ENCODE results near the gene ECE2. TPM values are rescaled to one million over a fixed set of nuclear protein-coding genes. Genes with fewer than 3 reads are reported as not detected.

Gene ECE2
- total and polyA plus RNA-seq, 10 donors = not detected

DNA sequence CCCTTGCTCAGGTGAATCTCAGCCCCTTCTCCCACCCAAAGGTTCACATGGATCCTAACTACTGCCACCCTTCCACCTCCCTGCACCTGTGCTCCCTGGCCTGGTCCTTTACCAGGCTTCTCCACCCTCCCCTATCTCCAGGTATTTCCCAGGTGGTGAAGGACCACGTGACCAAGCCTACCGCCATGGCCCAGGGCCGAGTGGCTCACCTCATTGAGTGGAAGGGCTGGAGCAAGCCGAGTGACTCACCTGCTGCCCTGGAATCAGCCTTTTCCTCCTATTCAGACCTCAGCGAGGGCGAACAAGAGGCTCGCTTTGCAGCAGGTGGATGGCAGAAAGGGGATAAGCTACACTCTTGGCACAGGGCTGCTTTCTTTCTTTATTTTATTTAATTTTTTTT is 66.1 kb downstream of the ECE2 start:
- H3K36me3 ChIP-seq = peaks cover 0 to 48% (median 24%) of the 10 kb centered on the region in 6 donors
- TF ChIP-seq POLR2A (IDR thresholded peaks at IDR 0.05) = no peak
- DNase-seq = no peak

More for the DNA sequence above, 66.1 kb downstream of the ECE2 start:
- H3K4me1 ChIP-seq = peaks cover 4 to 43% (median 26%) of the 10 kb centered on the region in 6 donors
- no peaks in the 10 kb centered on the region for H3K9me3 ChIP-seq
- peaks cover 0 to 5% (median 0%) of the 10 kb centered on the region in 7 donors for H3K27me3 ChIP-seq (replicated peaks in 1 of 7)
- H3K4me3 ChIP-seq = no peak overlapping the region
- H3K27ac ChIP-seq = no peak overlapping the region
- intact Hi-C loops (cut with DNase I; ENCODE audit: low total_unique reads) = no loop called here
- WGBS, 5 donors = 83 to 99% (median 95%) methylated on average over 7 of the region's 7 CpGs

Small RNA genes lying within 50 kb of the gene (microRNA-seq; reads per million reads assigned to microRNA genes)
- gene MIR1224 = 0 to 0.35 (median 0.28) reads per million in 3 donors

Small RNA genes lying within 50 kb of the gene (small RNA-seq; reads per million reads assigned to genes)
- 0.07 to 0.12 (median 0.07) reads per million in 4 donors for gene MIR1224
- gene SNORD66 = 1,583 to 2,395 (median 2,014) reads per million in 4 donors

Other genes with a start within 250 kb of the ECE2 start
- gene HTR3D, start 244.3 kb upstream of the ECE2 start, total RNA-seq = not detected
- gene HTR3D, start 244.3 kb upstream of the ECE2 start, polyA plus RNA-seq = not detected
- not detected for gene HTR3C, start 223.0 kb upstream of the ECE2 start, total RNA-seq
- not detected for gene HTR3C, start 223.0 kb upstream of the ECE2 start, polyA plus RNA-seq
- not detected for gene HTR3E, start 179.0 kb upstream of the ECE2 start, total RNA-seq
- gene HTR3E, start 179.0 kb upstream of the ECE2 start, polyA plus RNA-seq = not detected
- 10 to 100 TPM; 40.4 to 50.7 (median 46.3) TPM for gene EIF2B5, start 140.7 kb upstream of the ECE2 start, total RNA-seq
- gene EIF2B5, start 140.7 kb upstream of the ECE2 start, polyA plus RNA-seq = 10 to 100 TPM; 40.4 to 55.7 (median 52.8) TPM
- gene DVL3, start 120.6 kb upstream of the ECE2 start, total RNA-seq = 10 to 100 TPM; 40.3 to 67.3 (median 54.2) TPM
- 10 to 100 TPM; 12.3 to 28.2 (median 15.8) TPM for gene DVL3, start 120.6 kb upstream of the ECE2 start, polyA plus RNA-seq
- gene AP2M1, start 101.2 kb upstream of the ECE2 start, total RNA-seq = 100 to 1,000 TPM; 192 to 254 (median 204) TPM
- gene AP2M1, start 101.2 kb upstream of the ECE2 start, polyA plus RNA-seq = 100 to 1,000 TPM in 2 of 3 donors, 10 to 100 TPM in 1; 98.7 to 155 (median 137) TPM
- 10 to 100 TPM; 46.4 to 90.7 (median 69.8) TPM for gene ABCF3, start 89.8 kb upstream of the ECE2 start, total RNA-seq
- gene ABCF3, start 89.8 kb upstream of the ECE2 start, polyA plus RNA-seq = 10 to 100 TPM; 35.3 to 67.3 (median 61.2) TPM
- under 1 TPM in 2 of 7 donors, not detected in 5; 0.28 to 0.68 TPM for gene VWA5B2, start 46.4 kb upstream of the ECE2 start, total RNA-seq
- gene VWA5B2, start 46.4 kb upstream of the ECE2 start, polyA plus RNA-seq = under 1 TPM; 0.02 to 0.08 (median 0.03) TPM
- 10 to 100 TPM; 21.1 to 59.0 (median 28.2) TPM for gene ALG3, start 27.1 kb upstream of the ECE2 start, total RNA-seq
- gene ALG3, start 27.1 kb upstream of the ECE2 start, polyA plus RNA-seq = 10 to 100 TPM; 18.7 to 23.9 (median 22.8) TPM
- gene EEF1AKMT4, start 26.4 kb upstream of the ECE2 start, total RNA-seq = 1 to 10 TPM; 1.2 to 5.4 (median 3.0) TPM
- 1 to 10 TPM; 1.6 to 3.7 (median 3.5) TPM for gene EEF1AKMT4, start 26.4 kb upstream of the ECE2 start, polyA plus RNA-seq
- gene CAMK2N2, start 14.5 kb upstream of the ECE2 start, total RNA-seq = under 1 TPM in 1 of 7 donors, not detected in 6; 0.35 TPM
- gene CAMK2N2, start 14.5 kb upstream of the ECE2 start, polyA plus RNA-seq = under 1 TPM in 1 of 3 donors, not detected in 2; 0.08 TPM
- 100 to 1,000 TPM; 130 to 191 (median 142) TPM for gene PSMD2, start 23.2 kb downstream of the ECE2 start, total RNA-seq
- gene PSMD2, start 23.2 kb downstream of the ECE2 start, polyA plus RNA-seq = 10 to 100 TPM; 53.8 to 94.7 (median 62.4) TPM
- 100 to 1,000 TPM; 191 to 294 (median 247) TPM for gene EIF4G1, start 38.6 kb downstream of the ECE2 start, total RNA-seq
- gene EIF4G1, start 38.6 kb downstream of the ECE2 start, polyA plus RNA-seq = 100 to 1,000 TPM in 1 of 3 donors, 10 to 100 TPM in 2; 83.4 to 136 (median 84.2) TPM
- 10 to 100 TPM; 12.9 to 24.6 (median 15.6) TPM for gene FAM131A, start 61.6 kb downstream of the ECE2 start, total RNA-seq
- gene FAM131A, start 61.6 kb downstream of the ECE2 start, polyA plus RNA-seq = 10 to 100 TPM in 1 of 3 donors, 1 to 10 TPM in 2; 6.5 to 12.4 (median 6.8) TPM
- gene CLCN2, start 85.6 kb downstream of the ECE2 start, total RNA-seq = 1 to 10 TPM; 2.8 to 6.4 (median 3.8) TPM
- 1 to 10 TPM; 1.6 to 4.2 (median 2.1) TPM for gene CLCN2, start 85.6 kb downstream of the ECE2 start, polyA plus RNA-seq
- gene POLR2H, start 85.7 kb downstream of the ECE2 start, total RNA-seq = 100 to 1,000 TPM in 1 of 7 donors, 10 to 100 TPM in 6; 42.5 to 109 (median 55.9) TPM
- 100 to 1,000 TPM in 2 of 3 donors, 10 to 100 TPM in 1; 92.6 to 139 (median 114) TPM for gene POLR2H, start 85.7 kb downstream of the ECE2 start, polyA plus RNA-seq
- 1 to 10 TPM in 2 of 7 donors, under 1 TPM in 4, not detected in 1; 0.23 to 1.8 (median 0.74) TPM for gene THPO, start 102.2 kb downstream of the ECE2 start, total RNA-seq
- gene THPO, start 102.2 kb downstream of the ECE2 start, polyA plus RNA-seq = under 1 TPM; 0.11 to 0.42 (median 0.17) TPM
- 10 to 100 TPM; 10.8 to 26.5 (median 16.1) TPM for gene CHRD, start 104.0 kb downstream of the ECE2 start, total RNA-seq
- 10 to 100 TPM in 1 of 3 donors, 1 to 10 TPM in 2; 5.2 to 19.6 (median 7.0) TPM for gene CHRD, start 104.0 kb downstream of the ECE2 start, polyA plus RNA-seq